Measurements from ENCODE around the gene LRR1. TPM values are rescaled to one million over a fixed set of nuclear protein-coding genes. Genes with fewer than 3 reads are reported as not detected.
"Not testable (repeated sequence)": the region's sequence is repeated elsewhere in the genome, so short reads cannot be mapped to it uniquely, and the experiment has no call there.

LRR1 gene
- total RNA-seq, 8 experiments from 2014 or later = 6.0 to 26.8 (median 10.5) TPM

GRCh38 chr14:49594347-49595091 is 4.2 kb upstream of the LRR1 start:
- Histone ChIP-seq H3K4me3 (no peak overlapping the region), H3K4me1 (replicated peaks in 1 of 2) (no peaks in the 10 kb centered on the region), H3K27ac (no peak overlapping the region)
- WGBS, 10 experiments = 0 to 100% (median 71%) methylated on average over 1 to 4 of the region's 4 CpGs
- peak in 3 of 8 experiments; percentile 12 to 29 (median 17) for ATAC-seq (replicated peaks in 6 of 8)
- in situ Hi-C loops (cut with MboI; ENCODE audit: low pct_unique_long_range_greater_than_20kb in 2 of 9, low sequenced_read_pairs in 9 of 9, unreplicated experiment in 9 of 9) = no loop called here

GRCh38 chr14:49598189-49598484 is 603 bp upstream of the LRR1 start:
- H3K4me3 ChIP-seq = peak overlapping the region; percentile 74 to 97 (median 87)
- peaks cover 0 to 4% of the 10 kb centered on the region in 2 donors for H3K4me1 ChIP-seq (replicated peaks in 1 of 2)
- H3K27ac ChIP-seq = peak overlapping the region; percentile 96
- ATAC-seq (replicated peaks in 6 of 8) = peak in 6 of 8 experiments; percentile 1 to 34 (median 18)
- 0 to 4% (median 0%) methylated on average over 1 to 13 of the region's 15 CpGs; no CpG with 5 or more reads in 4 of the 10 experiments for WGBS, 10 experiments
- in situ Hi-C loops (cut with MboI; ENCODE audit: low pct_unique_long_range_greater_than_20kb in 2 of 9, low sequenced_read_pairs in 9 of 9, unreplicated experiment in 9 of 9) = no loop called here

- Histone ChIP-seq H3K27ac (no peak overlapping the region), H3K4me1 (replicated peaks in 1 of 2) (no peaks in the 10 kb centered on the region), H3K4me3 (no peak overlapping the region)
- in situ Hi-C loops (cut with MboI; ENCODE audit: low pct_unique_long_range_greater_than_20kb in 2 of 9, low sequenced_read_pairs in 9 of 9, unreplicated experiment in 9 of 9) = no loop called here
- 69 to 100% (median 88%) methylated on average over 3 to 6 of the region's 6 CpGs; no CpG with 5 or more reads in 2 of the 10 experiments for WGBS, 10 experiments
- no peak for ATAC-seq (replicated peaks in 6 of 8)
Observed at GRCh38 chr14:49607583-49607982, 8.8 kb downstream of the LRR1 start.

GRCh38 chr14:49612251-49612650 is 13.5 kb downstream of the LRR1 start:
- H3K27ac ChIP-seq = no peak overlapping the region
- no peak for ATAC-seq (replicated peaks in 6 of 8)
- in situ Hi-C loops (cut with MboI; ENCODE audit: low pct_unique_long_range_greater_than_20kb in 2 of 9, low sequenced_read_pairs in 9 of 9, unreplicated experiment in 9 of 9) = no loop called here
- 82 to 100% (median 92%) methylated on average over 2 to 4 of the region's 4 CpGs for WGBS, 10 experiments
- H3K4me3 ChIP-seq = no peak overlapping the region
- H3K4me1 ChIP-seq (replicated peaks in 1 of 2) = no peaks in the 10 kb centered on the region

- in situ Hi-C loops (cut with MboI; ENCODE audit: low pct_unique_long_range_greater_than_20kb in 2 of 9, low sequenced_read_pairs in 9 of 9, unreplicated experiment in 9 of 9) = no loop called here
- Histone ChIP-seq H3K4me1 (replicated peaks in 1 of 2) (no peaks in the 10 kb centered on the region), H3K27ac (no peak overlapping the region), H3K4me3 (no peak overlapping the region)
- WGBS, 10 experiments = 71 to 100% (median 84%) methylated on average over 1 to 7 of the region's 8 CpGs; no CpG with 5 or more reads in 1 of the 10 experiments
- no peak for ATAC-seq (replicated peaks in 6 of 8)
Observed at GRCh38 chr14:49612671-49613070, 13.9 kb downstream of the LRR1 start.

GRCh38 chr14:49614196-49614595 is 15.5 kb downstream of the LRR1 start:
- Histone ChIP-seq H3K4me3 (no peak overlapping the region), H3K27ac (no peak overlapping the region), H3K4me1 (replicated peaks in 1 of 2) (peaks cover 4 to 6% of the 10 kb centered on the region in 2 donors)
- 54 to 100% (median 100%) methylated on average over 1 to 2 of the region's 2 CpGs; no CpG with 5 or more reads in 1 of the 10 experiments for WGBS, 10 experiments
- ATAC-seq (replicated peaks in 6 of 8) = no peak
- in situ Hi-C loops (cut with MboI; ENCODE audit: low pct_unique_long_range_greater_than_20kb in 2 of 9, low sequenced_read_pairs in 9 of 9, unreplicated experiment in 9 of 9) = no loop called here

- no peak overlapping the region for H3K27ac ChIP-seq
- peaks cover 6 to 9% of the 10 kb centered on the region in 2 donors for H3K4me1 ChIP-seq (replicated peaks in 1 of 2)
- H3K4me3 ChIP-seq = no peak overlapping the region
- ATAC-seq (replicated peaks in 6 of 8) = no peak
- in situ Hi-C loops (cut with MboI; ENCODE audit: low pct_unique_long_range_greater_than_20kb in 2 of 9, low sequenced_read_pairs in 9 of 9, unreplicated experiment in 9 of 9) = no loop called here
- WGBS, 10 experiments = 85 to 98% (median 93%) methylated on average over 2 to 6 of the region's 6 CpGs; no CpG with 5 or more reads in 2 of the 10 experiments
Observed at GRCh38 chr14:49615776-49616175, 17.0 kb downstream of the LRR1 start.

- Histone ChIP-seq H3K4me3 (no peak overlapping the region), H3K27ac (no peak overlapping the region), H3K4me1 (replicated peaks in 1 of 2) (peaks cover 6 to 22% of the 10 kb centered on the region in 2 donors)
- 76 to 100% (median 90%) methylated on average over 1 to 4 of the region's 6 CpGs; no CpG with 5 or more reads in 1 of the 10 experiments for WGBS, 10 experiments
- ATAC-seq (replicated peaks in 6 of 8) = no peak
- in situ Hi-C loops (cut with MboI; ENCODE audit: low pct_unique_long_range_greater_than_20kb in 2 of 9, low sequenced_read_pairs in 9 of 9, unreplicated experiment in 9 of 9) = no loop called here
Observed at GRCh38 chr14:49617852-49618519, 19.2 kb downstream of the LRR1 start.

- ATAC-seq (replicated peaks in 6 of 8); in situ Hi-C loops (cut with MboI; ENCODE audit: low pct_unique_long_range_greater_than_20kb in 2 of 9, low sequenced_read_pairs in 9 of 9, unreplicated experiment in 9 of 9): not testable (repeated sequence)
- 40 to 82% (median 69%) methylated on average over 2 to 16 of the region's 19 CpGs; no CpG with 5 or more reads in 2 of the 10 experiments for WGBS, 10 experiments
- Histone ChIP-seq H3K4me1 (replicated peaks in 1 of 2) (peaks cover 6 to 27% of the 10 kb centered on the region in 2 donors), H3K4me3 (peak overlapping the region; percentile 61 to 99 (median 92)), H3K27ac (peak overlapping the region in 1 of 2 donors; percentile 98)
Observed at GRCh38 chr14:49619273-49619672, 20.5 kb downstream of the LRR1 start.

GRCh38 chr14:49619730-49620129 is 21.0 kb downstream of the LRR1 start:
- WGBS, 10 experiments = 0 to 3% (median 0%) methylated on average over 3 to 10 of the region's 11 CpGs; no CpG with 5 or more reads in 1 of the 10 experiments

GRCh38 chr14:49620182-49621113 is 21.7 kb downstream of the LRR1 start, which contains the start of the genes MGAT2 and RPL36AL:
Gene MGAT2 (plus strand): TSS chr14:49620799. CDS start chr14:49621269, 470 bp downstream.
Gene RPL36AL (minus strand): TSS chr14:49620626. CDS start chr14:49619104, 1,522 bp downstream.
- WGBS, 10 experiments = 0 to 2% (median 0%) methylated on average over 3 to 45 of the region's 85 CpGs; no CpG with 5 or more reads in 1 of the 10 experiments

More at GRCh38 chr14:49619730-49620129, 21.0 kb downstream of the LRR1 start:
- in situ Hi-C loops (cut with MboI; ENCODE audit: low pct_unique_long_range_greater_than_20kb in 2 of 9, low sequenced_read_pairs in 9 of 9, unreplicated experiment in 9 of 9) = no loop called here
- Histone ChIP-seq H3K4me1 (replicated peaks in 1 of 2) (peaks cover 6 to 27% of the 10 kb centered on the region in 2 donors), H3K27ac (peak overlapping the region; percentile 96 to 98), H3K4me3 (peak overlapping the region; percentile 61 to 99 (median 92))
- ATAC-seq (replicated peaks in 6 of 8) = no peak

GRCh38 chr14:49621114-49621881 is 22.6 kb downstream of the LRR1 start:
- peak; percentile 31 to 56 (median 39) for ATAC-seq (replicated peaks in 6 of 8)
- in situ Hi-C loops (cut with MboI; ENCODE audit: low pct_unique_long_range_greater_than_20kb in 2 of 9, low sequenced_read_pairs in 9 of 9, unreplicated experiment in 9 of 9) = no loop called here
- Histone ChIP-seq H3K4me1 (replicated peaks in 1 of 2) (peaks cover 6 to 27% of the 10 kb centered on the region in 2 donors), H3K27ac (peak overlapping the region; percentile 96 to 98), H3K4me3 (peak overlapping the region; percentile 61 to 99 (median 92))
- WGBS, 10 experiments = 0 to 21% (median 5%) methylated on average over 3 to 19 of the region's 65 CpGs; no CpG with 5 or more reads in 4 of the 10 experiments

More at GRCh38 chr14:49620182-49621113, 21.7 kb downstream of the LRR1 start, which contains the start of the genes MGAT2 and RPL36AL:
- Histone ChIP-seq H3K4me1 (replicated peaks in 1 of 2) (peaks cover 6 to 27% of the 10 kb centered on the region in 2 donors), H3K4me3 (peak within 1 kb of the TSS; percentile 61 to 99 (median 92)), H3K27ac (peak within 1 kb of the TSS; percentile 96 to 98)
- peak; percentile 90 to 98 (median 96) for ATAC-seq (replicated peaks in 6 of 8)
- in situ Hi-C loops (cut with MboI; ENCODE audit: low pct_unique_long_range_greater_than_20kb in 2 of 9, low sequenced_read_pairs in 9 of 9, unreplicated experiment in 9 of 9) = no loop called here

Data from motor neuron (in vitro differentiated cells).